Stimulated activated CD4-positive, alpha-beta T cell treated with anti-CD3 and anti-CD28 coated beads, Interleukin-12 subunit alpha, Interleukin-12 subunit beta, amount 100 ng/mL, for 24 hours (primary cell): Measurements from ENCODE around the gene MEGF9.

Source experiments
- DNase-seq, 2 experiments: peaks; one replicate each; pipeline ENCODE4 v3.0.0-alpha.2; 2020; ENCODE audit warnings: low read depth in 2 of 2

The MEGF9 gene

DNA sequence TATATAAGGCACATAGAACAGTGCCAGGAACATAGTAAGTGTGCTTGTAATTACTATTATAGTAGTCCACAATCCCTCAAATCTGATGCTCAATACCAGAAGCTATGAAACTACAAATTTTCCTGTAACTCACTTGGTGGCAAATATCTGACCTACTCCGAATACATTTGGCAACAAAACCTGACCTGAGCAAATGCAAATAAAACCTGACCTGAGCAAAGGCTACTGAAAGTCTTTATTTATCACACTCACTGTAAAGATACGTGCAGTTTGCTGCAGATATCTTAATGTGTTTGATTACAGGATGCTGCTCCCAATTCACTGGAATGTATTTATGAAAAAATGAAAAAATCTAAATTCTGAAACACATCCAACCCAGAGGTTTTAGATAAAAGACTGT lies 7.1 kb downstream of the MEGF9 start:
- no peak for DNase-seq

DNA sequence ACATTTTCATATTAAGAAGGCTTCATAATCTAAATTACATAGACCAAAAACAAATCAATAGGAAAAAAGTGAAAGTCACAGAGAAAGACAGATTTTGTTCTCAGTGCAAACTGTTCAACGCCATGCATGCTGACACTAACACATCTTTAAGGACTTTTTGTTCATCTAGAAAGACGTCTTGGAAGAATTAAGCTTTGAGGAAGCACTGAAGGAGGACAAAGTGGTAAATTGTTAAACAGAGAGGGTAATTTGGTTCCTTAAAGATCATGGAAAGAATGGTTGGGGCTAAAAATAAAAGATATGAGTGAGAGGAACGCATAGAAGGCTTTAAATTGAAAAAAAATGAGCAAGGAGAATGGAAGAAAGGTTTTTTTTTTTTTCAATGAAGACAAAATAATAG lies 9.1 kb downstream of the MEGF9 start:
- DNase-seq = no peak

DNA sequence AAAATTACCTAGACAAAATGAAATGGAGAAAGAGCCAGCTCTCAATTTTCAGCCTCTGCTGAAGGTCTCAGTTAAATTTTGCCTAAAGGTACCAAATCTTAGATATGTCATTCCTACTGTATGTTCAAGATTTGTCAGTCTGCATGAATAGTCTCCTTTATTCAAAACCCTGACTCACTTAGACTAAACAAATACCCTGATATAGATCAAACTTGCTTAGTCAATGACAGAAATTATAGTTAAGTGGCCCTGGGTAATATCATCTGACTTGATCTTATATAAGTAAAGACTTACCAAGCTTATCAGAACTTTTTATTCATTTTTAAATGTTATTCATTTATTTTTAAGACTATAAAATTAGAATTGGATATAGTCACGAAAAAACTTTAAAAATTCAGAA lies 12.2 kb downstream of the MEGF9 start:
- DNase-seq = no peak

DNA sequence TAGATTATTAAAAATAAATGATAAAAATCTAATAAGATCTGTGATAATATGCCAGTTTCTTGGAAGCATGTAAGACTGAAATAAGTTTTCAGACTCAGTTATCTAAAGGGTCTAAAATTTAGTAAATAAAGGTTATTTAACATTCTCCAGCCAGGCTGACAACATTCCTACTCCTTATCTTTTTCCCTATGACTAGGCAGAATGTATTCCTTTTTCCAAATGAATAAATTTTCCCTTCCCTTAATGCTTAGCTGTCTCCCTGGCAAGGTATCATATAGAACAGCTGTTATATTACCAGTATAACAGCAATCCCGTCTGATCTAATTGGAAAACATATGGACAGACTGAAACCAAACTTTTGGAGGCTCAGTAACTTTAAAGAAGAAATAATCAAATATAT lies 13.0 kb downstream of the MEGF9 start:
- no peak for DNase-seq

DNA sequence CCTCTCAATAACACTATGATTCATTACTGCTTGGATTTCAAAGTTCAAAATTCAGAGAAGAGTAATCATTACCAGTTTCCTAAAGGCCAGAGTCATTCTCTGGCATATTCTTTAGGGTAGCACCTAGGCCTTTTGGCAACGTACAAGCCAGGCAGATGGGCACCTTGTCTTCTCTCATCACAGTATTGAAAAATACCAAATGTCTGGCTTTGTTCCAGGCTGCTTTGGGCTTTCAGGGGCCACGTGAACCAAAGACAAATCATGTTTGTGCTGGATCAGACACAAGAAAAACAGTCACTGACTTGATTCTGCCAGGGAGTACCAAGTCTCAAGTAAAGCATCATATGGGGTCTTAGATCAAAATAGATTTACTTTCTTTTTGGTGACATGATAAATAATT lies 15.5 kb downstream of the MEGF9 start:
- no peak for DNase-seq

DNA sequence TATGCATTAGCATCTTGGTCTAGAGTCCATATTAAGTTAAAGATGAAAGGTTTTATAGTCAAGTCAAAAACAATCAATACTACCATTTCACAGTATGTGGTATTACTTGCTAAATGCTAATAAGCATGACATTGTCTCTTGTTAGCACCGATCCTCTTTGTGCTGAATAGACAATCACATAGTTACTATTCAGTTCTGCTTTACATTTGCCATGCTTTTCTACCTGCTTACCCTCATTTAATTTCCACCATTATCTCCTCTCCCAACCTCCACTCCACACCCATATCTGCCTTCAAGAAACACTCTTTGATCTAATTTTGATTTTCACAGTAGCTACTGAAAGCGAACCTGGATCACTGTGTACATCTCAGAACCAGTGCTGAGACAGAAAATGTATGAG lies 16.8 kb downstream of the MEGF9 start:
- no peak for DNase-seq

DNA sequence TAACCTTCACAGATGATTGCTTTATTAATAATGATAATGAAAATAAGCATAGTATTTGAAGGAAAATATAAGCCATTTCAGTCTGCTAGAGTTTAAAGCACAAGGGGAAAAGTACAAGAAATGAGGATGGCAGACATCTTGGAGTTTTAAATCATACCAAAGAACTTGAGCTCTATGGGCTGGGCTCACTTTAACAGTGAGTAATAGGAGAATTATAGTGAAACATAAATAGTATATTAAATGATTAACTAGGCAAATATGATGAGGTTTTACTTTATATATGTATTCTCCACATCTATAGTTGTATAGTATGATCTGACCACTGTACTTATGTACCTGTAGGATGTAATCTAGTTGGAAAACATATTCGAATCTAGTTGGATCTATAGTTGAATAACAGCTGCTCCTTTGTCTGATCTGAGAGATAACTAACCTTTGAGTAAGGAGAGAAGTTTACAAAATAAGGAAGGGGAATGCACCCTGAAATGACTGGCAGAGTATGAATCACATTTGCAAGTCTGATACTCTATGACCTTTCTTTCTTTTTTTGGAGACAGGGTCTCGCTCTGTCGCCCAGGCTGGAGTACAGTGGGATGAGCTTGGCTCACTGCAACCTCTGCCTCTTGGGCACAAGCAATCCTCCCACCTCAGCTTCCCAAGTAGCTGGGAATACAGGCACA lies 17.6 kb downstream of the MEGF9 start:
- DNase-seq = no peak

DNA sequence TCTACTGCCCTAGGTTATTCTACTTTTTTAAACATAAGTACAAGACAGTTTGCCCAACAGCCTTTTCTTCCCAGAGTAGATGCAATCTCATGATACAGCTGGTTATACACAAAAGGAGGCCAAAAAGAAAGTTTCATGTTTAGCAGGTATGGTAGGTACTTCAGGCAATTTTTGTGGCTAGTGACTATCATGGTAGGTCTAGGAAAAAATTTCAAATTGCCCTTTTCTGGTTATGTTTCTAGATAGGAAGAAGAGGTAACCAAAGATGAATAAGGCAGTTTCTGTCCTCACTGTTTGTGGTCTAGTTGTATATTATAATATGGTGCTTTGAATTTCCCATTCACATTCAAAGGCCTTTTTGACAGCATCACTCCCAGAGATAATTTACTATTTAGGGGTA lies 19.7 kb downstream of the MEGF9 start:
- DNase-seq = no peak

DNA sequence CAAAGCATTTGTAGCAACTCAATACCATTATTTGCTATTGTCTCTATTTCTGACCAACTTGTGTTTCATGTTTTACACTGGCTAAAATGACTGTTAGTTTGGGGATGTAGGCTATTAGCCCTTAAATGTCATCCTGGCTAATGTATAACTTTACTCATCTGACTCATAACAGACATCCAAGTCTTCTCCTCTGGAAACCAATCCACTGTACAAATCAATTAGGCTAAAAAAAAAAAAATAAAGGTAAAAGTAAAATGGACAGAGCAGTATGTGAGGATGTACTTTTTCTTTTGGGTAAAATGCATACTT lies 20.6 kb downstream of the MEGF9 start:
- DNase-seq = no peak

DNA sequence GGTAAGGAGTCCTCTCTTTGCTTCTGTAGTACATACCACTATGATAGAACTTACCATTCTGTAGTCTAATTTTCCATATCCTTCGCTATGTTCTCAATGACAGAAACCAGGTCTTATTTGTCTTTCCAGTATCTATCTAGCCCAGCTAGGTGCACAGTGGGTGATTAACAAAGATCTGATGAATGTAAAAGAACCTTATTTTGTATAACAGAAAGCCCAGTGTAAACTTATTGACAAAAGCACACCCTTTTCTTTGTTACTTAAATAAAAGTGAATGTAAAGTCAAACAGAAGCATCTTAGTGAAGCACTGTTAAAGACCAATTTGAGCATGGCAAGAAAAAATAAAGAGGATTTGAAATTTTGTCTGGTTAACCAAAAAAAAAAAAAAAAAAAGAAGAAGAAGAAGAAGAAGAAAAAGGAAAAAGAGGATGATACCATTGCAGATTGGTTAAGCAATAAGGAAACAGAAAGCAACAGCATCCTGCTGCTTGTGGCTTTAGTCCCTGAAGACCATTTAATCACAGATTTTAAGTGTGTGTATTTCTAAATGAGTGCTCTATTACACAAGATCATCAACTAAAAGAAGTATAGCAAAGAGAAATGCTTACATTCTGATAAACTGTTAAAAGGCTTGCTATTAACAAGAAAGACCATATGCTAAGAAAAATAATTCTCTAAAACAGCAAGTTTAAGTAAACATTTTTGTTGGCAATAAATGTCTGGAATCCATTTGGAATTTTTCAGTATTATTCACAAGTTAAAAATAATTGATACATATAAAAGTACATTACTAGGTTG lies 21.2 kb downstream of the MEGF9 start:
- no peak for DNase-seq

DNA sequence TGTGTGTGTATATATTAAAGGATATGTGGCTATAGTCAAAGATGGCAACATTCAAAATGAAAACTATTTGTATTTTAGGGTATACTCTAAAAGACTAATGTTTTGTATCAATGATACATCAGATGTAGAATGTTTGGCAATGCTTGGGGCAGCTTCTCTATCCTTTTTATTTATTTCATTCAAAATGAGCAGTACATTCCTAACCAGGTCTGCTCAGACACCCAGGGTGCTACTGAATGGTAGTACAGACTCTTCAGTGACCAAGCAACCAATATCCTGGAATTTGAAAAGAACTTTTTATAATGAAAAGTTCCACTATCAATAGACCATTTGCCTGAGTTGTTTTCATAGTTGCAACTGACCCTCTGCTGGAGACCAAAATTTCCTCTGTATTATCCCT lies 23.9 kb downstream of the MEGF9 start:
- no peak for DNase-seq

DNA sequence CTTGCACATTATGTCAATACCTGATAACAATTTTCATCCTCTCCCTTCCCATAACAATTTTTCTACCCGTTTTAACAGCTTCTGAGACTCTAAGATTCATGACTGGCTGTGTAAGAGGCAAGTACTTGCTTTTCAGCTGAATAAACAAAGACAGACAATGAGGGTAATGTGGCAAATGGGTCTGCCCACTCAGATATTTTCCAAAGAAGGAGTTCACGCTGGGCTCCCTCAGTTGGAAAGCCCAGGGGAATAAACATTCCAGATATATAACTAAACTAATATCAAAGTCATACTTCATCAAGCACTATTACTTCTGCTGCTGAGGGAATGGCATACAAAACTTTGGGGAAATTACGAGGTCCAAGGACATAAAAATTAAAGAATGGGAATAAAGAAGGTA lies 24.4 kb downstream of the MEGF9 start:
- DNase-seq = no peak

DNA sequence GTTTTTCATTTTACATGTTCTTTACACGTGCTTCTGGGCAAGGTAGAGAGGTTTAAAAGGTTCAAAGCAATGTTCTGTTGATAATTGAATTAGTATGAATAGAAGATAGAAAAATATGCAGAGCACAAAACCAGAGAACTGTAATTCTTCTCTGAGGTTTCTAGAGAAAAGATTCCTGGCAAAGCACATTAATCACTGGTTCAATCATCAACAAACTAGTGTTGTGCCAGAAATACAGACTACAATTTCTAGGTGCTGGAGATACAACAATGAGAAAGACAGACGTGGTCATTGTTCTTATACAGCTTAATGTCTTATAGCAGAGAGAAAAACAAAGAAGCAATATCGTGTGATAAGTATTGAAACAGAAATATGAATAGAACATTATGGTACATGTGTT lies 25.5 kb downstream of the MEGF9 start:
- no peak for DNase-seq

DNA sequence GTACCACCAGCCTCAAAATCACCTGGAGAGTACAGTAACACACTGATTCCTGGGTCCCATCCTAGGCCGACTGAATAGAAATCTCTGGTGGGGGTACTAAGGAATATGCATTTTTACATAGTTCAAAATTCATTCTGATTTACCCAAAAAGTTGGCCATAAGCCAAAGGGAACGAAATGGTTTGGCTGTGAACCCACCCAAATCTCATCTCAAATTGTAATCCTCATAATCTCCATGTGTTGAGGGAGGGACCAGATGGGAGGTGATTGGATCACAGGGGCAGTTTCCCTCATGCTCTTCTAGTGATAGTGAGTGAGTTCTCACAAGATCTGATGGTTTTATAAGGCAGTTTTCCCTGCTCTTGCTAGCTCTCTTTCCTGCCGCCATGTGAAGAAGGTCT lies 31.1 kb downstream of the MEGF9 start:
- no peak for DNase-seq

DNA sequence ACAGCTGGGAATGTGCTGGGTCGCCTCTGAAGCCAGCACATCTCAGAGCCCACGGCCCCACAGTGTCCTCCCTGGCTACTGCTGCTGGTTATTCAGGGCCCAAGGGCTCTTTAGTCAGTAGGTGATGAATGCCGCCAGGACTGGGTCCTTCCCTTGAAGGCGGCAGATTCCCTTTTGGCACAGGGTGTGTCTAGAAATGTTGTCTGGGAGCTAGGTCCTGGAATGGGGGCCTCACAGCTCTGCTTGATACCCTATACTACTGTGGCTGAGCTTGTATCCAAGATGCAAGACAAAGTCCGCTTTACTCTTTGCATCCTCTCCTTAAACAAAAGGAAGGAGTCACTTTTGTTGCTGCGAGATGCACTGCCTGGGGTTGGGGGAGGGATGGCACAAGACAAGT lies 33.1 kb downstream of the MEGF9 start:
- DNase-seq = no peak

DNA sequence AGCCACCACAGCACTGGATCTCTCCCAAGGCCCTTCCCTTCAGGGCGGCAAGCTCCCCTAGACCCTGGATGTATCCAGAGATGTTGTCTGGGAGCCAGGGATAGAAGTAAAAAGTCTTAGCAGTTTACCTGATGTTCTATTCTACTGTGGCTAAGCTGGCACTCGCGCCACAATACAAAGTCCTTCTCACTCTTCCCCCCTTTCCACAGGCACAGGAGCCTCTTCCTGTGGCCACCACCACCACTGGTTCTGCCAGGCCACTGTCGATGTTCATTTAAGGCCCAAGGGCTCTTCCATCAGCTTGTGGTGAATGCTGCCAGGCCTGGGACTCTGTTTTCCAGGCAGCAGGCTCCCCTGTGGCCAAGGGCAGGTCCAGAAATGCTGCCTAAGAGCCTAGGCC lies 33.7 kb downstream of the MEGF9 start:
- no peak for DNase-seq

DNA sequence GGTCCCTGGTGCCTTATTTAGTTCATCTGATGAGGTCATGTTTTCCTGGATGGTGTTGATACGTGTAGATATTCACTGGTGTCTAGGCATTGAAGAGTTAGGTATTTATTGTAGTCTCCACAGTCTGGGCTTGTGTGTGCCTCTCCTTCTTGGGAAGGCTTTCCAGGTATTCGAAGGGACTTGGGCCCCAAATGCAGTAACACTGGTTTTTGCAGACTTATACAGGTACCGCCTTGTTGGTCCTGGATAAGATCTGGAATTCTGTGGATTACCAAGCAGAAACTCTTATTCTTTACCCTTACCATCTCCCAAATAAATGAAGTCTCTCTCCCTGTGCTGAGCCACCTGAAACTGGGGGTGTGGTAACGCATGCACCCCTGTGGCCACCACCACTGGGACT lies 34.1 kb downstream of the MEGF9 start:
- no peak for DNase-seq

DNA sequence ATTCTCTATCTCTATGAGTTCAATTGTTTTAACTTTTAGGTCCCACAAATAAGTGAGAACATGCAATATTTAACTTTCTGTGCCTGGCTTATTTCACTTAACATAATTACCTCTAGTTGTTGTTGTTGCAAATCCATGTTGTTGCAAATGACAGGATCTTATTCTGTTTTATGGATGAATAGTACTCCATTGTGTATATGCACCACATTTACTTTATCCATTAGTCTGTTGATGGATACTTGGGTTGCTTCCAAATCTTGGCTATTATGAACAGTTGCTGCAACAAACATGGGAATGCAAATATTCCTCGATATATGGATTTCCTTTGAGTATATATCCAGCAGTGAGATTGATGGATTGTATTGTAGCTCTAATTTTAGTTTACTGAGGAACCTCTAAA lies 36.3 kb downstream of the MEGF9 start:
- no peak for DNase-seq

DNA sequence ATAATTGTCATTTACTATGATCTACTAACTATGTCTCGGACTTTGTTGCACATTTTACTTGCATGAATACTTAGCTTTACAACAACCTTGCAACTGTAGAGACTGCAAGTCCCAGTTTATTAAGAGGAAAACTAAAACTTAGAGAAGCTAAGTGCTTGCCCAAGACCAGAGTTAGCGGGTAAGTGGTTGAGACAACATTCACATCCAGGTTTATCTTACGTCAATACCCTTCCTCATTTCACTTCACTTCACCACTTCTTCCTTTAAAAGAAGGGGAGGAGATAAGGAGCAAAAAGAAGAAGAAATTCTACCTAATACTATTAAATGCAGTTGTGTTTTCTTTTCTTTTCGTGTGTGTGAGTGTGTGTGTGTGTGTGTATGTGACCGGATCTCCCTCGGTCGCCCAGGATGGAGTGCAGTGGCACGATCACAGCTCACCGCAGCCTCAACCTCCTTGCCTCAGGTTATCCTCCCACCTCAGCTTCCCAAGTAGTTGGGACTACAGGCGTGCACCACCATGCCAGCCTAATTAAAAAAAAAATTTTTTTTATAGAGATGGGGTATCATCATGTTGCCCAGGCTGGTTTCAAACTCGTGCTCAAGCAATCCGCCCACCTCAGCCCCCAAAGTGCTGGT lies 37.4 kb downstream of the MEGF9 start:
- no peak for DNase-seq

DNA sequence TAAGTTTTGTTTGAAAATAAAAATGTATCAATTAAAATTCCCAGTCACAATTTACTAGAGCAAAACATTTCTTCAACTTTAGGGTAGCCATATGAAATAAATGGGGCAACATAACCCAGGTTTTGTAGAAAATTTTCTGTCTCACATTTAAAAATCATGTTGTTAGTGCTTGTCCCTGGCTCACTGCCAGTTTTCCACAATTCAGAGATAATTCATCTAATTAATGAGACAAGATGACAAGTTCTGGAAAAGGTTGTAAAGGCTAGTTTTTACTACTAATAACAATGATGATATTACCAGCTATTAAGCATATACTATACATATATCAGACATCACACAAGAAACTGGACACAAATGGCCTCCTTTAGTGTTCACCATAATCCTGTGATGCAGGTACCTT lies 45.9 kb downstream of the MEGF9 start:
- DNase-seq = no peak

DNA sequence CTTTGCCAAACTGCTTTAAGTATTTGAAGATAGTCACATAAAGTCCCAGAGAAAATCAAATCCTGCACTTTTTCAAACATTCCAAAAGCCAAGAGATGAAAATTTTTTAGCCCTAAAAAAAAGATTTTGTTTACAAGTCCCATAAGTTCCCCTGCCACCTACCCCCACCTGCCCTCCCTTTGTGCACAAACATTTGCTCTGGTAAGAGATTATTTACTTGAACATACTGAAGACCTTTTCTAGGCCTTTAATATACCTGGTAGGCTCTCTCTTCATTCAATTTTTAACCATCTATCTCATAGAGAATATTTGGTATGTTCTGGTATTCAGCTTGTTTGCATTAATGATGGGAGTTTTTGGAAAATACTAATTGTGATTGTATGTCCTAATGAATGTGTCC lies 50.3 kb downstream of the MEGF9 start:
- DNase-seq = no peak

DNA sequence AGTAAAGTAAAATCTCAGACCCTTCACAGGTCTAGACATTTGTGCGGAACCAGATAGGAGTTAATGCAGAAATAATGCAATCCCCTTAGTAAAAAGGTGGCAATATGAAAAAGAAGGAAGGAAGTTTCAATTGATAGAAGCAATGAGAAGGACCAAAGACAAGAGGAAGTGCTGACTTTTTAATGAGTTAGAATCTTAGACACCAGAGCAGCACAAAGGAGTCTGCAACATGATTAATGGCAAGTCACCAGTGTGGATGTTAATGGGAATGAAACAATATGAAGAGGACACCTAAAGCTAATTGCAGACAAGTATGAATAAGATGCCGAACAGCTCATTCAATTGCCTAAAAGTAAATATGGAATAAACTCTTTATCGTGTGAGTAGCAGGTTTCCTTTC lies 50.9 kb downstream of the MEGF9 start:
- DNase-seq = no peak

DNA sequence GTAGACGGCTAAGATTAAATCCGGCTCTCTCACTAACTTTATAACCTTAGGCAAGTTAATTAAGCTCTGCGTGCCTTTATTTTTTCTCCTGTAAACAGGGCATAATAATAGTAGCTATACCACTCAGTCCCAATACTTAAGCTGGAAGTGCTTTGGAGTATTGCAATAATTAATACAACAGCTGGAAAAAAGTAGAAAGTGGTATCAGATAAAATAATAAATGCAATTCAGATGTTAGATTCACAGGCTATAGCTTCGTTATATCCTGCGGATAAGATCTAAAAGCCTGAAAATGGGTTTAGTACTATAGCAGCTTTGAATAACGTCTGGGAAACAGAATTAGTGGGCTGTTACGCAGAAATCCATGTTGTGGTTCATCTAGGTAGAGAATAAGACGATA lies 51.8 kb downstream of the MEGF9 start:
- no peak for DNase-seq
